Caco-2 (cell line): ENCODE results near the gene CD300LD. TPM values are rescaled to one million over a fixed set of nuclear protein-coding genes. Genes with fewer than 3 reads are reported as not detected.

Experiments
- BruUV-seq: library from RNA; stranded (reverse); fragments of 400-500 nt; replicated peaks from 2 replicates; lab custom pipeline; 2021; lab: Mats Ljungman, UMichigan
- CTCF ChIA-PET: fragments of 300-600 bp; sonication (Branson Sonifier 250); formaldehyde crosslinking; loops from one replicate; lab custom pipeline; 2022; ENCODE audit warnings: antibody characterized with exemption; lab: Charles Lee
- POLR2A ChIA-PET: fragments of 300-600 bp; sonication (Branson Sonifier 250); formaldehyde crosslinking; loops from one replicate; lab custom pipeline; 2022; ENCODE audit warnings: antibody characterized with exemption; lab: Charles Lee
- DNase-seq, 2 experiments: peaks; one replicate each; pipeline versions ENCODE4 v3.0.0 to v3.0.0-alpha.2; 2020 to 2022
- H3K27me3 ChIP-seq: replicated peaks from 2 replicates; pipeline ENCODE4 v1.6.0; 2011; ENCODE audit warnings: low read length; ENCODE audit not compliant: control insufficient read depth, insufficient read depth
- H3K36me3 ChIP-seq: 2 replicates; pipeline ENCODE4 v1.5.1; 2011; ENCODE audit warnings: low read length; ENCODE audit not compliant: control insufficient read depth, insufficient read depth
- H3K4me1 ChIP-seq: fragments of 250-450 bp; sonication (Bioruptor Pico); 2 replicates; pipeline ENCODE4 v1.5.1; 2020; ENCODE audit warnings: mild to moderate bottlenecking
- H3K4me3 ChIP-seq: 2 replicates; pipeline ENCODE4 v1.5.1; 2011; ENCODE audit warnings: low read depth, mild to moderate bottlenecking, control low read depth, low read length
- H3K9me3 ChIP-seq: fragments of 250-450 bp; sonication (Bioruptor Pico); 2 replicates; pipeline ENCODE4 v1.5.1; 2020; ENCODE audit warnings: mild to moderate bottlenecking, moderate library complexity
- H3K27ac Mint-ChIP-seq: one replicate; pipeline ENCODE4 v1.8.0; 2022; ENCODE audit warnings: mixed read lengths; ENCODE audit not compliant: unreplicated experiment
- H3K27me3 Mint-ChIP-seq: one replicate; pipeline ENCODE4 v1.8.0; 2022; ENCODE audit warnings: mixed read lengths; ENCODE audit not compliant: insufficient read depth, unreplicated experiment
- H3K36me3 Mint-ChIP-seq: one replicate; pipeline ENCODE4 v1.8.0; 2022; ENCODE audit warnings: mild to moderate bottlenecking, mixed read lengths; ENCODE audit not compliant: insufficient read depth, unreplicated experiment
- H3K4me1 Mint-ChIP-seq: one replicate; pipeline ENCODE4 v1.8.0; 2022; ENCODE audit warnings: low read depth, mixed read lengths; ENCODE audit not compliant: unreplicated experiment
- H3K4me3 Mint-ChIP-seq: one replicate; pipeline ENCODE4 v1.8.0; 2022; ENCODE audit warnings: mild to moderate bottlenecking, moderate library complexity, mixed read lengths; ENCODE audit not compliant: unreplicated experiment
- H3K9me3 Mint-ChIP-seq: one replicate; pipeline ENCODE4 v1.8.0; 2022; ENCODE audit warnings: mixed read lengths; ENCODE audit not compliant: unreplicated experiment
- intact Hi-C: fragments of 100-400 bp; cut with micrococcal nuclease; formaldehyde crosslinking; loops from one replicate; pipeline ENCODE4 v1.10.0; 2022; ENCODE audit not compliant: unreplicated experiment
- total RNA-seq: library from RNA; stranded (reverse); gene quantifications from 2 replicates; pipeline ENCODE4 v1.2.3, GENCODE V29; 2022
- TF ChIP-seq, protein P1 (sequence below), 2 experiments: fragments of 200-600 bp in 1 of 2; IDR thresholded peaks; 1 replicate in 1 of 2; 2 replicates in 1 of 2; pipeline versions ENCODE4 v1.5.1 to v1.8.0; 2011 to 2022; ENCODE audit warnings: antibody characterized with exemption in 1 of 2, control low read depth in 1 of 2, inconsistent platforms in 1 of 2, low read depth in 1 of 2, low read length in 1 of 2, mild to moderate bottlenecking in 1 of 2, moderate library complexity in 1 of 2; ENCODE audit not compliant: insufficient read depth in 1 of 2, severe bottlenecking in 1 of 2, unreplicated experiment in 1 of 2

CD300LD gene
- total RNA-seq, 1 experiment from 2014 or later: not detected

DNA sequence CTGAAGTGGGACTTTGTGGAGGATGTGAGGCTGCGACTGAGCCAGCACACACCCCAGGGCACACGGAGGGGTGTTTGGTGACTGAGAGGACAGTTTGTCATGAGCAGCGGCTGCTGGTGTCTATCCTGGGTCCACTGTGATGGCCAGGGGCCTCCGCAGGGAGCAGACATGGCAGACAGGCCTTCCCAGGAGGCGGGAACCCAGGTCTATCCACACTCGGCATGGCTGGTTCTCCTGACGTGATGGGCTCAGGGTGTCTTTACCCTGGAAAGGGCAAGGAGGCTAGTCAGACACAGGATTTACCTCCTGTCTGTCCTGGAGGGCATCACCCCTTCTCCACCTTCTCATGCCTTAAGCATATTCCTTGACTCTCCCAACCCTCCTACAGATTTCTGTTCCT is 45.5 kb downstream of the CD300LD start:
- H3K4me1 Mint-ChIP-seq: no peaks in the 10 kb centered on the region
- TF ChIP-seq, protein P1, sequence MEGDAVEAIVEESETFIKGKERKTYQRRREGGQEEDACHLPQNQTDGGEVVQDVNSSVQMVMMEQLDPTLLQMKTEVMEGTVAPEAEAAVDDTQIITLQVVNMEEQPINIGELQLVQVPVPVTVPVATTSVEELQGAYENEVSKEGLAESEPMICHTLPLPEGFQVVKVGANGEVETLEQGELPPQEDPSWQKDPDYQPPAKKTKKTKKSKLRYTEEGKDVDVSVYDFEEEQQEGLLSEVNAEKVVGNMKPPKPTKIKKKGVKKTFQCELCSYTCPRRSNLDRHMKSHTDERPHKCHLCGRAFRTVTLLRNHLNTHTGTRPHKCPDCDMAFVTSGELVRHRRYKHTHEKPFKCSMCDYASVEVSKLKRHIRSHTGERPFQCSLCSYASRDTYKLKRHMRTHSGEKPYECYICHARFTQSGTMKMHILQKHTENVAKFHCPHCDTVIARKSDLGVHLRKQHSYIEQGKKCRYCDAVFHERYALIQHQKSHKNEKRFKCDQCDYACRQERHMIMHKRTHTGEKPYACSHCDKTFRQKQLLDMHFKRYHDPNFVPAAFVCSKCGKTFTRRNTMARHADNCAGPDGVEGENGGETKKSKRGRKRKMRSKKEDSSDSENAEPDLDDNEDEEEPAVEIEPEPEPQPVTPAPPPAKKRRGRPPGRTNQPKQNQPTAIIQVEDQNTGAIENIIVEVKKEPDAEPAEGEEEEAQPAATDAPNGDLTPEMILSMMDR (IDR thresholded peaks at IDR 0.05; ENCODE audit: insufficient read depth in 1 of 2, low read depth in 1 of 2, low read length in 1 of 2, severe bottlenecking in 1 of 2, unreplicated experiment in 1 of 2): no peak
- no TSS peak for BruUV-seq
- peaks cover 4% of the 10 kb centered on the region for H3K36me3 Mint-ChIP-seq
- H3K36me3 ChIP-seq: no peaks in the 10 kb centered on the region
- ChIA-PET CTCF (interaction anchor here (0.8 kb wide), 1 partner anchor 377 kb away, joined by 4 read pairs; the partner anchor contains the start of gene OTOP2), POLR2A (no interaction called here)
- H3K4me1 ChIP-seq: no peaks in the 10 kb centered on the region
- H3K27ac Mint-ChIP-seq: no peak overlapping the region
- peaks cover 25% of the 10 kb centered on the region for H3K27me3 Mint-ChIP-seq
- intact Hi-C loops: no loop called here
- no peaks in the 10 kb centered on the region for H3K9me3 ChIP-seq
- H3K9me3 Mint-ChIP-seq: no peaks in the 10 kb centered on the region
- no peak overlapping the region for H3K4me3 Mint-ChIP-seq
- H3K27me3 ChIP-seq: no peaks in the 10 kb centered on the region
- H3K4me3 ChIP-seq: no peak overlapping the region
- no peak for DNase-seq

DNA sequence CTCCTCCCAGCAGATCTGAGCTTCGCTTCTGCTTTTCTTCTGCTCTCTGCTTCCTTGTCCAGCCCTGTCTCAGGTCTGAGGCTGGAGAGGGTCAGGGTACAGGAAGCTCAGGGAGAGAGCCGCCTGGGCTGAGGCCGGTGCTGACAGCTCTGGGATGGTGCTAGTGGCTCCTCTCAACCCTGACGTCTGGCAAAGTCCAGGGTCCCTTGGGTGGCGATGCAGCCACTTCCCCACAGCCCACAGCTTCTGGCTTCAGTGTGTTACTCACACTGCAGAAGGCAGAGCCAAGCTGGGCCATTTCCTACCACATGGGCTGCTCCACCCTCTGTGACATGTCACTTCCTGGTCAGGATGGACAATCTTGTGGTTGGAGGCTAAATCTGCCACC is 46.2 kb downstream of the CD300LD start, which contains the start of gene CD300C:
Gene CD300C, minus strand, starts transcription at position 273 of the 388 bp plus-strand sequence. CDS start 333 bp downstream, outside the sequence.
- H3K27me3 Mint-ChIP-seq: peaks cover 21% of the 10 kb centered on the region
- intact Hi-C loops: no loop called here
- Histone ChIP-seq H3K27me3 (peaks cover 1% of the 10 kb centered on the region), H3K36me3 (no peaks in the 10 kb centered on the region), H3K4me3 (no peak within 1 kb of the TSS), H3K4me1 (no peaks in the 10 kb centered on the region), H3K9me3 (no peaks in the 10 kb centered on the region)
- POLR2A ChIA-PET: no interaction called here
- H3K4me1 Mint-ChIP-seq: no peaks in the 10 kb centered on the region
- H3K4me3 Mint-ChIP-seq: no peak within 1 kb of the TSS
- no TSS peak for BruUV-seq
- H3K9me3 Mint-ChIP-seq: no peaks in the 10 kb centered on the region
- TF ChIP-seq, protein P1 (IDR thresholded peaks at IDR 0.05; ENCODE audit: insufficient read depth in 1 of 2, low read depth in 1 of 2, low read length in 1 of 2, severe bottlenecking in 1 of 2, unreplicated experiment in 1 of 2): no peak
- DNase-seq: no peak
- H3K27ac Mint-ChIP-seq: no peak within 1 kb of the TSS
- H3K36me3 Mint-ChIP-seq: peaks cover 4% of the 10 kb centered on the region
- CTCF ChIA-PET: interaction anchor here (0.8 kb wide), 1 partner anchor 378 kb away, joined by 4 read pairs; the partner anchor contains the start of gene OTOP2

DNA sequence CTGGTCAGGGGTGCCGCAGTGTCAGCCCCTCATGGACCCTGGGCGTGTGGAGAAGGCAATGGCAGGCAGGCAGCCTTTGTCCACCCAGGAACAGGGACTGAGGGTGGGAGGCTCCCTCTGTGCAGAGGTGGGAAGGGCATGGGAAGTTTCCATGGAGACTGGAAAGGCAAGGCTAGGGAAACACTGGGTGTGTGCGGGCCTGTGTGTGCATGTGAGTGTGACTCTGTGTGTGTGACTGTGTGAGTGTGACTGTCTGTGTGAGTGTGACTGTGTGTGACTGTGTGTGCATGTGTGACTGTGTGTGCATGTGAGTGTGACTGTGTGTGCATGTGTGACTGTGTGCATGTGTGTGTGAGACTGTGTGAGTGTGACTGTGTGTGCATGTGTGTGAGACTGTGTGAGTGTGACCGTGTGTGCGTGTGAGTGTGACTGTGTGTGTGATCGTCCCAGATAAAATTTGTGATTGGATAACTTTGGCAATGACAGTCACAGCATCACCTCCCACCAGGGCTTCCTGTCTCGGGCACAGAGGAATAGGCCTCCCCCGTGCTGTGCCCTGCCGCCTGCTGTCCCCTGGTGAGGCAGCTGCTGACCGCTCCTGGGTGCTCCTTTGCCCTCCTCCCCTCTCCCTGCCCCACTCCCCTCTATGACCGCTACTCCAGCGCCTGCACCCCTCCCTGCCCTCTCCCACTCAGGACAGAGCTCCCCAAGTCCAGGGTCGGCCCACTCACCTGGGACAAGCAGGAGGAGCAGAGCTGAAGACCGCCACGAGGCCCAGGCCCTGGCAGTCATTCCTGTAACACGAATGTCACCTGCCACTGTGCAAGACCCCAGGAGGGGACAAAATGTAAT is 46.9 kb downstream of the CD300LD start:
- Histone ChIP-seq H3K4me1 (no peaks in the 10 kb centered on the region), H3K27me3 (peaks cover 1% of the 10 kb centered on the region), H3K9me3 (no peaks in the 10 kb centered on the region), H3K4me3 (no peak overlapping the region), H3K36me3 (no peaks in the 10 kb centered on the region)
- Mint-ChIP-seq H3K4me3 (no peak overlapping the region), H3K27me3 (peaks cover 21% of the 10 kb centered on the region), H3K4me1 (no peaks in the 10 kb centered on the region), H3K36me3 (peaks cover 3% of the 10 kb centered on the region), H3K9me3 (no peaks in the 10 kb centered on the region), H3K27ac (no peak overlapping the region)
- no TSS peak for BruUV-seq
- ChIA-PET CTCF (no interaction called here), POLR2A (no interaction called here)
- TF ChIP-seq, protein P1 (IDR thresholded peaks at IDR 0.05; ENCODE audit: insufficient read depth in 1 of 2, low read depth in 1 of 2, low read length in 1 of 2, severe bottlenecking in 1 of 2, unreplicated experiment in 1 of 2): no peak
- intact Hi-C loops: no loop called here
- no peak for DNase-seq
